DND-41 (cell line): Measurements from ENCODE around the gene SLC8A3.

ENCODE experiments used
- CTCF ChIP-seq: IDR thresholded peaks from 2 replicates; pipeline ENCODE4 v1.5.1; 2012; ENCODE audit warnings: borderline replicate concordance, low read length, moderate library complexity, mild to moderate bottlenecking; ENCODE audit not compliant: poor library complexity, severe bottlenecking; ENCODE audit errors: extremely low read depth
- EZH2 ChIP-seq: IDR thresholded peaks from 3 replicates; pipeline ENCODE4 v1.6.1; 2012; ENCODE audit warnings: borderline replicate concordance, low read depth, mild to moderate bottlenecking, moderate library complexity, low read length, inconsistent platforms; ENCODE audit not compliant: severe bottlenecking

- TF ChIP-seq CTCF = no peak
- TF ChIP-seq EZH2 = no peak
These were observed 91.0 kb downstream of the SLC8A3 start for GRCh38 chr14:70097576-70098249.
